ENCODE data around the gene VASH1. TPM values are rescaled to one million over a fixed set of nuclear protein-coding genes. Genes with fewer than 3 reads are reported as not detected.

The VASH1 gene
- total and polyA plus RNA-seq, 2 donors (not counting 3 experiments of a cell fraction or from before 2014, with no cell fraction given) = 39.8 to 168 TPM

DNA sequence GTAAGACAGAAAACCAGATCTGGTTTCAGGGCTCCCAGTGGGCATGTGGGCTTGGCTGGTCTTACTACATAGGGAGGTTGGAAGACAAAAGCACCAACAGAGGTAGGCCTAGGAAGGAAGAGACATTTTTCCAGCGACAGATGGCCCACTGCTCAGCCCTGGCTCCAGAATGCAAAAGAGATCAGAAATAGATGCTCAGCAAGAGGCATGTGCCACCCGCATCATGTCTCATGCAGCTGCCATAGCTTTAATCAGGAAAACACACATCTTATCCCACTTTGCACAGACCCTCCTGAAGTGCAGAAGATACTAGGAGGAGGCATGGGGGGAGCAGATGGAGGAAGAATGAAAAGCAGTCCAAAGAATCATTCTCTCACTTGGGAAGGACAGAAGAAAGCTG, 25.3 kb downstream of the VASH1 start:
- ChIA-PET POLR2A (no interaction called here), CTCF (interaction anchor here (3.2 to 15.4 kb wide), 3 partner anchors 15 to 73 kb away, joined by 32 to 557 read pairs (median 64); partner anchors contain the start of gene ANGEL1)
- Histone ChIP-seq H3K36me3 (ENCODE audit: control insufficient read depth in 2 of 2, extremely low read depth in 1 of 2, insufficient read depth in 2 of 2, low read length in 2 of 2) (peaks cover 8 to 31% of the 10 kb centered on the region in 2 experiments), H3K9me3 (replicated peaks; ENCODE audit: control insufficient read depth, insufficient read depth, low read length) (no peaks in the 10 kb centered on the region), H2AFZ (ENCODE audit: low read depth, low read length) (no peak overlapping the region), H4K20me1 (replicated peaks; ENCODE audit: control insufficient read depth, extremely low read depth, insufficient read depth, low read length) (no peaks in the 10 kb centered on the region), H3K79me2 (ENCODE audit: control insufficient read depth, insufficient read depth, low read length) (no peaks in the 10 kb centered on the region), H3K4me3 (replicated peaks in 1 of 3; ENCODE audit: insufficient read depth in 1 of 3, low read depth in 1 of 3, low read length in 3 of 3) (no peak overlapping the region), H3K9ac (replicated peaks; ENCODE audit: extremely low read depth, insufficient read depth, low read length) (no peak overlapping the region), H3K9me1 (replicated peaks; ENCODE audit: control insufficient read depth, extremely low read depth, insufficient read depth, low read length) (no peaks in the 10 kb centered on the region), H3K27ac (ENCODE audit: insufficient read depth, low read depth, low read length) (no peak overlapping the region), H3K4me2 (ENCODE audit: insufficient read depth, low read length) (no peak overlapping the region), H3K27me3 (ENCODE audit: control insufficient read depth in 2 of 2, insufficient read depth in 2 of 2, low read length in 2 of 2) (no peaks in the 10 kb centered on the region), H3K4me1 (ENCODE audit: control insufficient read depth, extremely low read depth, insufficient read depth, low read length) (no peaks in the 10 kb centered on the region)
- no peak for DNase-seq (ENCODE audit: low read depth, low spot score)
- FAIRE-seq = no peak
- no peak for TF ChIP-seq GATA2 (IDR thresholded peaks at IDR 0.05; ENCODE audit: insufficient read depth, insufficient read length, low read depth, low read length)
- no peak for TF ChIP-seq JUN (IDR thresholded peaks at IDR 0.05; ENCODE audit: borderline replicate concordance, insufficient read depth, insufficient read length, low read depth)
- no peak for TF ChIP-seq FOS (IDR thresholded peaks at IDR 0.05; ENCODE audit: borderline replicate concordance, insufficient read depth, low read length)
- TF ChIP-seq POLR2A (IDR thresholded peaks at IDR 0.05; ENCODE audit: low read depth, low read length) = no peak
- no peak for TF ChIP-seq MYC (IDR thresholded peaks at IDR 0.05; ENCODE audit: low read depth, low read length)
- no peak for TF ChIP-seq EZH2 (IDR thresholded peaks at IDR 0.05; ENCODE audit: borderline replicate concordance, low read depth, low read length, severe bottlenecking)
- no peak for TF ChIP-seq POLR2AphosphoS5 (IDR thresholded peaks at IDR 0.05; ENCODE audit: insufficient read depth, low read depth, low read length)
- TF ChIP-seq, protein P1, sequence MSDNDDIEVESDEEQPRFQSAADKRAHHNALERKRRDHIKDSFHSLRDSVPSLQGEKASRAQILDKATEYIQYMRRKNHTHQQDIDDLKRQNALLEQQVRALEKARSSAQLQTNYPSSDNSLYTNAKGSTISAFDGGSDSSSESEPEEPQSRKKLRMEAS (IDR thresholded peaks at IDR 0.05; ENCODE audit: insufficient read depth, insufficient read length) = no peak
- TF ChIP-seq, protein P2, sequence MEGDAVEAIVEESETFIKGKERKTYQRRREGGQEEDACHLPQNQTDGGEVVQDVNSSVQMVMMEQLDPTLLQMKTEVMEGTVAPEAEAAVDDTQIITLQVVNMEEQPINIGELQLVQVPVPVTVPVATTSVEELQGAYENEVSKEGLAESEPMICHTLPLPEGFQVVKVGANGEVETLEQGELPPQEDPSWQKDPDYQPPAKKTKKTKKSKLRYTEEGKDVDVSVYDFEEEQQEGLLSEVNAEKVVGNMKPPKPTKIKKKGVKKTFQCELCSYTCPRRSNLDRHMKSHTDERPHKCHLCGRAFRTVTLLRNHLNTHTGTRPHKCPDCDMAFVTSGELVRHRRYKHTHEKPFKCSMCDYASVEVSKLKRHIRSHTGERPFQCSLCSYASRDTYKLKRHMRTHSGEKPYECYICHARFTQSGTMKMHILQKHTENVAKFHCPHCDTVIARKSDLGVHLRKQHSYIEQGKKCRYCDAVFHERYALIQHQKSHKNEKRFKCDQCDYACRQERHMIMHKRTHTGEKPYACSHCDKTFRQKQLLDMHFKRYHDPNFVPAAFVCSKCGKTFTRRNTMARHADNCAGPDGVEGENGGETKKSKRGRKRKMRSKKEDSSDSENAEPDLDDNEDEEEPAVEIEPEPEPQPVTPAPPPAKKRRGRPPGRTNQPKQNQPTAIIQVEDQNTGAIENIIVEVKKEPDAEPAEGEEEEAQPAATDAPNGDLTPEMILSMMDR (IDR thresholded peaks at IDR 0.05; ENCODE audit: extremely low read depth in 1 of 2, insufficient read depth in 1 of 2, low read depth in 1 of 2, low read length in 2 of 2) = no peak
- BruUV-seq (replicated peaks) = no TSS peak
- dilution Hi-C loops (cut with MboI; ENCODE audit: extremely low pct_ligation_motif_present, low sequenced_read_pairs) (no loop called here), intact Hi-C loops (cut with micrococcal nuclease) (no loop called here)
